HUES6 (cell line): Measurements from ENCODE around the gene SIRT3.
"Not testable (repeated sequence)": the region's sequence is repeated elsewhere in the genome, so short reads cannot be mapped to it uniquely, and the experiment has no call there.

ENCODE experiments used
- H3K27ac ChIP-seq: 2 replicates; pipeline ENCODE4 v1.7.0; 2013; ENCODE audit warnings: low read depth, mild to moderate bottlenecking, low read length, inconsistent platforms
- H3K27me3 ChIP-seq: 2 replicates; pipeline ENCODE4 v1.6.1; 2013; ENCODE audit warnings: low read length; ENCODE audit not compliant: control insufficient read depth, insufficient read depth
- H3K36me3 ChIP-seq: 2 replicates; pipeline ENCODE4 v1.6.1; 2013; ENCODE audit warnings: low read length; ENCODE audit not compliant: control insufficient read depth, insufficient read depth
- H3K4me1 ChIP-seq: 2 replicates; pipeline ENCODE4 v1.6.1; 2013; ENCODE audit warnings: low read length; ENCODE audit not compliant: control insufficient read depth, insufficient read depth
- H3K4me3 ChIP-seq: 2 replicates; pipeline ENCODE4 v1.5.1; 2013; ENCODE audit warnings: low read depth, low read length
- H3K9ac ChIP-seq: one replicate; pipeline ENCODE4 v1.6.1; 2013; ENCODE audit warnings: mild to moderate bottlenecking, low read length
- H3K9me3 ChIP-seq: 2 replicates; pipeline ENCODE4 v1.6.1; 2013; ENCODE audit warnings: low read depth, low read length; ENCODE audit not compliant: control insufficient read depth, insufficient read depth

Gene SIRT3

GRCh38 chr11:199004-199581 is 37.0 kb downstream of the SIRT3 start:
- no peak overlapping the region for H3K9ac ChIP-seq

GRCh38 chr11:198236-198806 is 37.8 kb downstream of the SIRT3 start:
- Histone ChIP-seq H3K27me3 (no peaks in the 10 kb centered on the region), H3K27ac (no peak overlapping the region), H3K9ac (no peak overlapping the region), H3K4me3 (no peak overlapping the region), H3K4me1 (no peaks in the 10 kb centered on the region), H3K9me3 (no peaks in the 10 kb centered on the region), H3K36me3 (peaks cover 10% of the 10 kb centered on the region; the same call in 1 of the 2 replicates)

More at GRCh38 chr11:199004-199581, 37.0 kb downstream of the SIRT3 start:
- Histone ChIP-seq H3K4me3 (no peak overlapping the region), H3K27ac (no peak overlapping the region), H3K27me3 (no peaks in the 10 kb centered on the region), H3K36me3 (peaks cover 15% of the 10 kb centered on the region), H3K9me3 (no peaks in the 10 kb centered on the region), H3K4me1 (no peaks in the 10 kb centered on the region)

GRCh38 chr11:197741-198235 is 38.4 kb downstream of the SIRT3 start:
- no peak overlapping the region for H3K27ac ChIP-seq
- no peaks in the 10 kb centered on the region for H3K9me3 ChIP-seq
- no peak overlapping the region for H3K4me3 ChIP-seq
- H3K36me3 ChIP-seq = peaks cover 10% of the 10 kb centered on the region; the same call in 1 of the 2 replicates
- H3K4me1 ChIP-seq = no peaks in the 10 kb centered on the region
- H3K9ac ChIP-seq = no peak overlapping the region
- H3K27me3 ChIP-seq = no peaks in the 10 kb centered on the region

GRCh38 chr11:196786-197731 is 39.1 kb downstream of the SIRT3 start:
- Histone ChIP-seq H3K4me3 (no peak overlapping the region), H3K27me3 (no peaks in the 10 kb centered on the region), H3K4me1 (no peaks in the 10 kb centered on the region), H3K36me3 (peaks cover 10% of the 10 kb centered on the region; the same call in 1 of the 2 replicates), H3K9ac (no peak overlapping the region), H3K27ac (no peak overlapping the region), H3K9me3 (no peaks in the 10 kb centered on the region)

- H3K27me3 ChIP-seq, H3K27ac ChIP-seq, H3K36me3 ChIP-seq, H3K4me1 ChIP-seq, H3K9ac ChIP-seq, H3K4me3 ChIP-seq, H3K9me3 ChIP-seq: not testable (repeated sequence)
Observed at GRCh38 chr11:193481-193880, 42.7 kb downstream of the SIRT3 start.

- not testable (repeated sequence) for H3K4me3 ChIP-seq, H3K4me1 ChIP-seq, H3K9ac ChIP-seq, H3K27me3 ChIP-seq, H3K27ac ChIP-seq, H3K9me3 ChIP-seq, H3K36me3 ChIP-seq
Observed at GRCh38 chr11:192674-193128, 43.4 kb downstream of the SIRT3 start, which contains the start of gene SCGB1C1. Gene SCGB1C1 (plus strand): TSS chr11:193078. CDS start chr11:193100, 22 bp downstream.

GRCh38 chr11:191490-192478 is 44.4 kb downstream of the SIRT3 start:
- not testable (repeated sequence) for H3K27me3 ChIP-seq, H3K27ac ChIP-seq, H3K4me3 ChIP-seq, H3K9ac ChIP-seq, H3K9me3 ChIP-seq, H3K36me3 ChIP-seq, H3K4me1 ChIP-seq

GRCh38 chr11:190546-190945 is 45.6 kb downstream of the SIRT3 start:
- H3K36me3 ChIP-seq, H3K9ac ChIP-seq, H3K9me3 ChIP-seq, H3K27me3 ChIP-seq, H3K4me1 ChIP-seq, H3K4me3 ChIP-seq, H3K27ac ChIP-seq: not testable (repeated sequence)

GRCh38 chr11:189843-190311 is 46.3 kb downstream of the SIRT3 start:
- H3K27me3 ChIP-seq, H3K9ac ChIP-seq, H3K36me3 ChIP-seq, H3K9me3 ChIP-seq, H3K4me1 ChIP-seq, H3K4me3 ChIP-seq, H3K27ac ChIP-seq: not testable (repeated sequence)

GRCh38 chr11:189200-189783 is 46.9 kb downstream of the SIRT3 start:
- not testable (repeated sequence) for H3K9ac ChIP-seq, H3K27me3 ChIP-seq, H3K9me3 ChIP-seq, H3K4me3 ChIP-seq, H3K4me1 ChIP-seq, H3K27ac ChIP-seq, H3K36me3 ChIP-seq
